ENCODE data around the gene LZTS2.

The LZTS2 gene

DNA sequence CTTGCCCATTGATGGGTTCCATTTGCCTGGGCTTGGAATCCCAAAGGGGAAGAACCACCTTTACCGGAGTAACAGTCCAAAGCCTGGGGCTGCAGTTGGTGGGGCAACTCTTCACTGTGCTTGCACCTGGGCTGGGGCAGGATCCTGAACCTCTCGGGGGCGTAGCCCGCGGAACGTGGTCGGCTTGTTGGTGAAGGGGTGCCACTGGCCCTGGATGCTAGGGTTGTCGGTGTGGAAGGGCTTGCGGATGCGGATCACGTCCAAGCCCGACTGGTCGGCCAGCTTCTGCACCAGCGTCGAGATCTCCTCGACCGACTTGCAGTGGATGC, 13.0 kb upstream of the LZTS2 start:
- TF ChIP-seq L3MBTL2 (conservative IDR thresholded peaks at IDR 0.05) (no peak), FOXK2 (IDR thresholded peaks at IDR 0.05) (no peak), NFRKB (IDR thresholded peaks at IDR 0.05) (no peak), SUZ12 (IDR thresholded peaks at IDR 0.05) (no peak), FOXM1 (IDR thresholded peaks at IDR 0.05; ENCODE audit: borderline replicate concordance) (no peak), HDGF (IDR thresholded peaks at IDR 0.05; ENCODE audit: borderline replicate concordance) (no peak), ARNT (IDR thresholded peaks at IDR 0.05) (no peak), TARDBP (IDR thresholded peaks at IDR 0.05) (no peak), BHLHE40 (IDR thresholded peaks at IDR 0.05; ENCODE audit: borderline replicate concordance) (no peak), LEF1 (IDR thresholded peaks at IDR 0.05; ENCODE audit: borderline replicate concordance) (no peak), ZNF384 (IDR thresholded peaks at IDR 0.05) (no peak), FOXA1 (IDR thresholded peaks at IDR 0.05) (no peak), SP1 (IDR thresholded peaks at IDR 0.05) (no peak), CTBP1 (IDR thresholded peaks at IDR 0.05; ENCODE audit: borderline replicate concordance) (no peak), ELF4 (IDR thresholded peaks at IDR 0.05) (no peak)
- TF ChIP-seq, protein P1, sequence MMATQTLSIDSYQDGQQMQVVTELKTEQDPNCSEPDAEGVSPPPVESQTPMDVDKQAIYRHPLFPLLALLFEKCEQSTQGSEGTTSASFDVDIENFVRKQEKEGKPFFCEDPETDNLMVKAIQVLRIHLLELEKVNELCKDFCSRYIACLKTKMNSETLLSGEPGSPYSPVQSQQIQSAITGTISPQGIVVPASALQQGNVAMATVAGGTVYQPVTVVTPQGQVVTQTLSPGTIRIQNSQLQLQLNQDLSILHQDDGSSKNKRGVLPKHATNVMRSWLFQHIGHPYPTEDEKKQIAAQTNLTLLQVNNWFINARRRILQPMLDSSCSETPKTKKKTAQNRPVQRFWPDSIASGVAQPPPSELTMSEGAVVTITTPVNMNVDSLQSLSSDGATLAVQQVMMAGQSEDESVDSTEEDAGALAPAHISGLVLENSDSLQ (IDR thresholded peaks at IDR 0.05) = no peak
- POLR2A ChIA-PET = interaction anchor here (0.7 to 1.9 kb wide), 3 partner anchors 12 to 32 kb away, joined by 3 to 5 read pairs (median 4); no protein-coding TSS in a partner anchor
- no peak for DNase-seq (ENCODE audit: extremely low spot score)
- CTCF ChIA-PET = interaction anchor here (1.3 to 1.9 kb wide), 2 partner anchors 13 to 63 kb away, joined by 3 to 4 read pairs; partner anchors contain the start of gene LZTS2

DNA sequence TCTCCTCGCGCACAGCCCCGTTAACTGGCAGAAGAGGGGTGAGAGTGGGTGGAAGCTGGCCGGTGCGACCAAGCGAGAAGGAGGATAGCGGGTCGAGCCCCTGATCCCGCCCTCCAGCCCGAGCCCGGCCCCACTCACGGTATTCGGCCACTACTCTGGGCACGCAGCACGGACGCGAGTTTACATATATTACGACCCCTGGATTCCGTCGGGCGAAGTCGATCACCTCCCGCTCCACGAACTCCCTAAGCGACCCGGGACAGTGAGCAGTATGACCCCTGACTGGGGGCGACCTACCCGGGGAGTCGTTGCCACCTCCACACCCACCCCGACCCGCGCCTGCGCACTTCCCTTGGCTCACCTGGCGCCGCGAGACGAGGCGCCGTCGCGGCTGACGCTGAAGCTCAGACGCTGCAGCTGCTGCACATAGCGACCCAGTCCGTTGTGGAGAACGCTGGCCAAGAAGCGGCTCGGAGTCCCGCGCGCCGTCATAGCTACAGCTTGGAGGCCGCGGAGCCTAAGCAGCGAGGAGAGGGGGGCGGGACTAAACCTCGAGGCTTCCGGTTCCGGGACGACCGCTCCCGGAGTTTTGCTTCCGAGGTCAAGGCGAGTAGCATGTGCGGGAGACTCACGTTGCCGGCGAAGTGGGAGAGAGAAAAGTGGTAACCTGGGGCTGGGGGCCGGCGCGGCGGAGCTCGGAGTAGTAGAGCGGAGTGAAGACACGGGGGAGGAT, 12.5 kb upstream of the LZTS2 start, which contains the start of the genes MRPL43 and TWNK:
TSS of gene MRPL43 (minus strand) at position 546 of the 733 bp plus-strand sequence. CDS start at position 492, 54 bp downstream.
TSS of gene TWNK (plus strand) at position 592 of the 733 bp plus-strand sequence. CDS start 668 bp downstream, outside the sequence.
- DNase-seq (ENCODE audit: extremely low spot score) = peak; percentile 95
- ChIA-PET POLR2A (interaction anchor here (0.7 to 1.2 kb wide), 8 partner anchors 11 to 74 kb away, joined by 3 to 5 read pairs (median 4); partner anchors contain the start of gene SLF2), CTCF (interaction anchor here (1.3 to 1.9 kb wide), 2 partner anchors 12 to 62 kb away, joined by 3 to 4 read pairs; partner anchors contain the start of gene LZTS2)
- TF ChIP-seq ELF4 (IDR thresholded peaks at IDR 0.05) (peak; percentile 64), CTBP1 (IDR thresholded peaks at IDR 0.05; ENCODE audit: borderline replicate concordance) (no peak), SP1 (IDR thresholded peaks at IDR 0.05) (no peak), ZNF384 (IDR thresholded peaks at IDR 0.05) (no peak), FOXM1 (IDR thresholded peaks at IDR 0.05; ENCODE audit: borderline replicate concordance) (no peak), ARNT (IDR thresholded peaks at IDR 0.05) (no peak), L3MBTL2 (conservative IDR thresholded peaks at IDR 0.05) (peak; percentile 99)
- TF ChIP-seq, protein P1 (IDR thresholded peaks at IDR 0.05) = peak; percentile 66

DNA sequence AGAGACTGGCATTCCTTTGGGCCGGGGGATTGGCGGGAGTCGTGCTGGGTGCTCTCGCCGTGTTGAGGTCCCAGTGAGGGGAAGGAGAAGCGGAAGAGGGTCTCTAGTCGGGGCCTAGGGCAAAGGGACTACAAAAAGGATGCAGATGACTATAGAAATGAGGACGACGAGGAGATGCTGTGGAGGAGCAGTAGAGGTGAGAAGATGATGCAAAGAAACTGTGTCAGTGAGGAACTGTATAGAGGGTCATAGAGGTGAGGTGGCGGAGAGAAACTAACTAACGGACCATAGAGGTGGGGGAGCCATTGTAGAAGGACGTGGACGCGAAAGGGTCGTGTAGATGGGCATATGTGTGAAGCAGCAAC, 11.9 kb upstream of the LZTS2 start:
- ChIA-PET CTCF (interaction anchor here (1.3 kb wide), 1 partner anchor 62 kb away, joined by 3 read pairs; no protein-coding TSS in a partner anchor), POLR2A (interaction anchor here (0.8 to 1.3 kb wide), 9 partner anchors 11 to 74 kb away, joined by 3 to 12 read pairs (median 4); partner anchors contain the start of genes LZTS2 and SLF2)
- no peak for TF ChIP-seq L3MBTL2 (conservative IDR thresholded peaks at IDR 0.05)
- TF ChIP-seq FOXK2 (IDR thresholded peaks at IDR 0.05) = no peak
- TF ChIP-seq BHLHE40 (IDR thresholded peaks at IDR 0.05; ENCODE audit: borderline replicate concordance) = no peak
- no peak for TF ChIP-seq ELF4 (IDR thresholded peaks at IDR 0.05)
- TF ChIP-seq TARDBP (IDR thresholded peaks at IDR 0.05) = no peak
- TF ChIP-seq SUZ12 (IDR thresholded peaks at IDR 0.05) = no peak
- TF ChIP-seq NFRKB (IDR thresholded peaks at IDR 0.05) = no peak
- DNase-seq (ENCODE audit: extremely low spot score) = no peak

DNA sequence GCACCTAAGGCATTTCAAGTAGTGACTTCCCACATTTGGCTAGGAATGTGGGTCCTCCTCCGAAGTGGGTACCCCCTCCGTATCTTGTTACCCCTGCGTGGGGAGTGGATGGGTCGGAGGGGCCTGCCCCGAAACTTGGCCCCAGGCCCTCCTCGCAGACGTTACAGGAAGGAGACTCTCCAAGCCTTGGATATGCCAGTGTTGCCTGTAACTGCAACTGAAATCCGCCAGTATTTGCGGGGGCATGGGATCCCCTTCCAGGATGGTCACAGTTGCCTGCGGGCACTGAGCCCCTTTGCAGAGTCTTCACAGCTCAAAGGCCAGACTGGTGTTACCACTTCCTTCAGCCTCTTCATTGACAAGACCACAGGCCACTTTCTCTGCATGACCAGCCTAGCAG, 11.4 kb upstream of the LZTS2 start:
- no peak for TF ChIP-seq L3MBTL2 (conservative IDR thresholded peaks at IDR 0.05)
- TF ChIP-seq ARNT (IDR thresholded peaks at IDR 0.05) = no peak
- TF ChIP-seq SP1 (IDR thresholded peaks at IDR 0.05) = no peak
- TF ChIP-seq CTBP1 (IDR thresholded peaks at IDR 0.05; ENCODE audit: borderline replicate concordance) = no peak
- TF ChIP-seq HDGF (IDR thresholded peaks at IDR 0.05; ENCODE audit: borderline replicate concordance) = no peak
- TF ChIP-seq SUZ12 (IDR thresholded peaks at IDR 0.05) = no peak
- no peak for TF ChIP-seq TARDBP (IDR thresholded peaks at IDR 0.05)
- no peak for TF ChIP-seq NFRKB (IDR thresholded peaks at IDR 0.05)
- TF ChIP-seq LEF1 (IDR thresholded peaks at IDR 0.05; ENCODE audit: borderline replicate concordance) = no peak
- TF ChIP-seq ZNF384 (IDR thresholded peaks at IDR 0.05) = no peak
- no peak for TF ChIP-seq FOXK2 (IDR thresholded peaks at IDR 0.05)
- TF ChIP-seq FOXA1 (IDR thresholded peaks at IDR 0.05) = no peak
- TF ChIP-seq, protein P1 (IDR thresholded peaks at IDR 0.05) = no peak
- ChIA-PET CTCF (no interaction called here), POLR2A (interaction anchor here (1.1 to 1.3 kb wide), 2 partner anchors 10 to 55 kb away, joined by 3 to 12 read pairs; partner anchors contain the start of gene LZTS2)
- DNase-seq (ENCODE audit: extremely low spot score) = no peak

GRCh38 chr10:100989088-100989487, 10.5 kb upstream of the LZTS2 start:
- DNase-seq (ENCODE audit: extremely low spot score) = no peak
- CTCF ChIA-PET = no interaction called here
- TF ChIP-seq CTBP1 (IDR thresholded peaks at IDR 0.05; ENCODE audit: borderline replicate concordance) = no peak
- TF ChIP-seq ARNT (IDR thresholded peaks at IDR 0.05) = no peak
- POLR2A ChIA-PET = interaction anchor here (0.7 to 1.3 kb wide), 2 partner anchors 9 to 29 kb away, joined by 3 to 12 read pairs; partner anchors contain the start of gene LZTS2

Data from HEK293T (cell line).